ENCODE measurements around the gene NBEAL1.
"Not testable (repeated sequence)": the region's sequence is repeated elsewhere in the genome, so short reads cannot be mapped to it uniquely, and the experiment has no call there.

The NBEAL1 gene

DNA sequence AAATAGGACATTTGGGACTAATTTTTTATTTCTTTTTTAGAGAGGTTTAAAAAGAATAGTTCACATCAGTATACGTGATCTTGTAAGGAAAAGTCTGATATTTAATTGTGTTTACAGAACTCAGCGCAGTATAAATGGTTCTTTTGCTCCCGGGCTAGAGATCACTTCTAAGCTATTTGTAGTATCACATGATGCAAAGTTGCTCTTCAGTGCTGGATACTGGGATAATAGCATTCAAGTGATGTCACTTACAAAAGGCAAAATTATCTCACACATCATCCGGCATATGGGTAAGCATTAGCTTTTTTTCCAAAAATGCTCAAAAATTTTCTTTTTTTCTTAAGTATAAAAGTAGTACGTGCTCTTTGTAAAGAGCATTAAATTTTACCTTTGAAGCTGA is 186.8 kb downstream of the NBEAL1 start:
- in situ Hi-C loops (cut with HindIII; ENCODE audit: low sequenced_read_pairs): no loop called here

DNA sequence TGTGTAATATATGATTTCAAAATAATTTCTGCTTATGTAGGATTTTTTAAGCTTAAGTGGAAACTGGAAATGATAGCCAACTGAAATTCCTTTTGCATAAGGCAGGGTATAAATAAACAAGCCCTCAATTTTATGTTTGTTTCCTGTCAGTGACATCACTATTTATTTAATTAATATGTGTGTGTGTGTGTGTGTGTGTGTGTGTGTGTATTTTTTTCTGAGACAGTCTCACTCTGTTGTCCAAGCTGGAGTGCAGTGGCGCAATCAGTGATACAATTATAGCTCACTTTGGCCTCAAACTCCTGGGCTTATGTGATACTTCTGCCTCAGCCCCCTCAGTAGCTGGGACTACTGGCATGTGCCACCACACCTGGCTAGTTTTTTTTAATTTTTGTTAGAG is 194.9 kb downstream of the NBEAL1 start:
- in situ Hi-C loops (cut with HindIII; ENCODE audit: low sequenced_read_pairs): no loop called here

DNA sequence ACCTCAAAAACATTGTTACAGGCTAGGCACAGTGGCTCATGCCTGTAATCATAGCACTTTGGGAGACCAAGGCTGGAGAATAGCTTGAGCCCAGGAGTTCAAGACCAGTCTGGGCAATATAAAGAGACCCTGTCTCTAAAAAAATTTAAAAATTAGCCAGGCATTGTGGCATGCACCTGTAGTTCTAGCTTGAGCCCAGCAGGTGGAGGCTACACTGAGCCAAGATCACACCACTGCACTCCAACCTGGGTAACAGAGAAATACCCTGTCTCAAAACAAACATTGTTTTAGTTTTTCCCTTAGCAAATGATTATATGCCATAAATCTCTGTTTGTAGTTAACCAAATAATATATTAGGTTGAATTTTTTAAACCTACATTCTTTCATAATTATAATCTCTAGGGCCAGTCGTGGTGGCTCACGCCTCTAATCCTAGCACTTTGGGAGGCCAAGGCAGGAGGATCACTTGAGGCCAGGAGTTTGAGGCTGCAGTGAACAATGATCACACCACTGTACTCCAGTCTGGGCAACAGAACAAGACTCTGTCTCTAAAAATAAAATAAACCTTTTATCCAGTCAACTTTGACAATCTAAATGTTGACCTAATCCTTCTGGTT is 210.9 kb downstream of the NBEAL1 start:
- in situ Hi-C loops (cut with HindIII; ENCODE audit: low sequenced_read_pairs): no loop called here

DNA sequence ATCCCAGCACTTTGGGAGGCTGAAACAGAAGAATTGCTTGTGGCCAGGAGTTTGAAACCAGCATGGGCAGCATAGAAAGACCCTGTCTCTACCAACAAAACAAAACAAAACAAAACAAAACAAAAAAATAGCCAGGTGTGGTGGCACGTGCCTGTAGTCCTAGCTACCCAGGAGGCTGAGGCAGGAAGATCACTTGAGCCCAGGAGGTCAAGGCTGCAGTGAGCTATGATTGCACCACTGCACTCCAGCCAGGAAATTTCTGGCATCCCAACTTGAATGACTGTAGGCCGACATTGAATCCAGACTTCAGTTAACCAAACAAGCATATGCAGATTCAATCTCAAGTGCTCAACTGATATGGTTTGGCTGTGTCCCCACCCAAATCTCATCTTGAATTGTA is 215.0 kb downstream of the NBEAL1 start:
- in situ Hi-C loops (cut with HindIII; ENCODE audit: low sequenced_read_pairs): not testable (repeated sequence)

DNA sequence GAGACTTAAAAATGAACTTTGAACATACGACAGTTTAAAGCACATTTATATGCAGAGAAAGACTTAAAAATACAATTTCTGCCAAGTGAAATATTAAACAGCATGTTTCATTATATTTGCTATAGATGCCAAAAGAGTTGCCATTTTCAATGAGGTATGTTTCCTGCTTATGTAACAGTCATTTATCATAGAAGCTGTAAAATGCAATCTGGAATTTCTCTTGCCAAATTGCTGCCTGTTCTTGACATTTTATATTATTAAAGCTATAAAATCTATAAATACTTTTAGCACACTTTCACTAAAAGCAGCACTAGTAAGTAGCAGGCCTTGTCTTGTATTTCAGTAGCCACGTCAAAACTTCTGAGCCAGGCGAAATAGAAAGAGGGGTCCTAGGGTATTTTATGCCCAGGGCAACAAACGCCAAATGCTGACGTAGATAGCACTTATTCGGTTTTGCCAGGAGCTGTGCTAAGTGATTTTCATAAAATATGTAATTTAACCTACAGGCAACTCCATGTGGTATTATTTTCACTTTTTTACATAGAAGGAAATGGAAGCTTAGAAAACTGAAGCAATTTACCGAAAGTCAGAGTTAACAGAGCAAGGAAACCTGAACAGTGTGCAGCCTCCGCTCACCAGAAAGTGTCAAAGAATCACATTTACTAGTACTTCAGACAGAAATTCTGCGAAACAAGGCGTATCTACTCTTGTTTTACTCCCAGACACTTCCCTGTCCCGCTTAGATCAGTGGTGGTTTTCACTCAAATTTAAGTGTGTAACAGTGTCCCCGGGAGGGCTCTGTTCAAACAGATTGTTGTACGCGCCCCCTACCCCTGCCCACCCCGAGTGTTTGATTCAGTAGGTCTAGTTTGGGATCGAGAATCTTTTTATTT is 222.9 kb downstream of the NBEAL1 start:
- in situ Hi-C loops (cut with HindIII; ENCODE audit: low sequenced_read_pairs): no loop called here

DNA sequence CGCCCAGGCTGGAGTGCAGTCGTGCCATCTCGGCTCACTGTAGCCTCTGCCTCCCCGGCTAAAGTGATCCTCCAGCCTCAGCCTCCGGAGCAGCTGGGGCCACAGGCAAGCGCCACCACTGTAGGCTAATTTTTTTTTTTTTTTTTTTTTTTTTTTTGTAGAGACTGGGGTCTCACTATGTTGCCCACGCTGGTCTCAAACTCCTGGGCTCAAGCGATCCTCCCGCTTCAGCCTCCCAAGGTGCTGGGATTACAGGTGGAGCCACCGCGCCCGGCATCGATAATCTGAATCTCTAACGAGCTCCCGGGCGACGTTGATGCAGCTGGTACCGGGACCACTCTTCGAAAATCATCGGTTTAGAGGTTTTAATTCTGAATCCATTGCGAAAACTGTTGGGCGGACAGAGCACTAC is 223.6 kb downstream of the NBEAL1 start:
- in situ Hi-C loops (cut with HindIII; ENCODE audit: low sequenced_read_pairs): no loop called here

DNA sequence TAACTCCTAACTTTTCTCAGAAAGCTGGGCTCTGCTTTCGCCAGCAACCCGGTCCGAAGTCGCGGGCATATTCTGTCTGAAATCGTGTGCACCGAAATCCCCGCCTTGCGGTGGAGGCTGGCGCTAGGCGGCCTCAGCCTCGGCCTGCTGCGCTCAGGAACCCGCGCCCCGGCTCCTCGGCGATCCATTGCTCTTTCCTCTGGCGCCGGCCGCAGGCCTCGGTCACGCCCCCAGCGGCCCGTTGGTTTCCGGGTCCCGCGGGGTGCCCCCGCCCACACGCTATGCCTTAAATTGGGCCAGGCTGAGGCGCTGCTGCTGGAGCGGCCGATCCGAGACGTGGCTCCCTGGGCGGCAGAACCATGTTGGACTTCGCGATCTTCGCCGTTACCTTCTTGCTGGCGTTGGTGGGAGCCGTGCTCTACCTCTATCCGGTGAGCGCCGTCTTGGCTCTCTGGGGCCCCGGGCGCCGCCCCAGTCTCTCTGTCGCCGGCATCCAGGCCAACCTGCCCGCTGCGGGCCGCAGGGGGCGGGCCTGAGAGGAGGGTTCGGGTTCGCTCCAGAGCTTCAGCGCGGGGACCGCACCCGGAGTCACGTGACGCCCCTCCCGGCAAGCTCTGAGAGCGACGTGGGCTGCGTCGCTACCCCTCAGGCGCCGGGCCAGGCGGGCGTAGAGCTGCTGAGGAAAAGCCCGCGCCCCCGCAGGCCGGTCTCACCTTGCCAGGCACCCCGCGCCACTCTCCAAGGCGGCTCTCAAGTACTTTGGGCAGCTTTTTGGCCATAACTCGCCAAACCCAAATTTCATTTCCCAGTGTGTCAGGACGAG is 224.2 kb downstream of the NBEAL1 start, which contains the start of gene CYP20A1:
TSS of gene CYP20A1 (plus strand) at position 315 of the 823 bp plus-strand sequence. CDS start at position 360, 45 bp downstream.
- in situ Hi-C loops (cut with HindIII; ENCODE audit: low sequenced_read_pairs): no loop called here

DNA sequence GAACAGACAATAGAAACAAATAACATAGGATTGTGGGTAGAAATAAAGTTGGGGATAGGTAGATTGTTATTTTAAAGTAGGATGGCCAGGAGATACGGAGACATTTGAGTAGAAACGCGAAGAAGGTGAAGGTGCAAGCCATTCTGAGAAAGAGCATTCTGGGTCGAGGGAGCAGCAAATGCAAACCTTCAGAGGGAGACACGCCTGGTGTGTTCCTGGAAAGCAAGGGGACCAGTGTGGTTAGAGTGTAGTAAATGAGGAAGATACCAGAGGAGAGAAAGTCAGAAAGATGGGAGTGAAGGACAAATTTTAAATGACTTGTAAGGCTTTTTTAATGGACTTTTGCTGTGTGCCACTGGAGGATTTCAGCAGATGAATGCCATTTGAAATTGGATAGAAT is 225.8 kb downstream of the NBEAL1 start:
- in situ Hi-C loops (cut with HindIII; ENCODE audit: low sequenced_read_pairs): no loop called here

DNA sequence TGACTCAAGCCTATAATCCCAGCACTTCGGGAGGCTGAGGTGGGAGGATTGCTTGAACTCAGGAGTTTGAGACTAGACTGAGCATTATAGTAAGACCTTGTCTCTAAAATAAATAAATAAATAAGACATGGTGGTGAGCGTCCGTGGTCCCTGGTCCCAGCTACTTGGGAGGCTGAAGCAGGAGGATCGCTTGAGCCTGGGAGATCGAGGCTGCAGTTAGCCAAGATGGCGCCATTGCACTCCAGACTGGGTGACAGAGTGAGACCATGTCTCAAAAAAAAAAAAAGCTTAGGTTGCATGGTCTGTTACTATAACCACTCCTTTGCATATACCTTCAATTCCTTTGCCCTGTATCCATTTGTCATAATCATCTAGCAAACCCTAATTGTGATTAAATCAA is 227.8 kb downstream of the NBEAL1 start:
- in situ Hi-C loops (cut with HindIII; ENCODE audit: low sequenced_read_pairs): no loop called here

DNA sequence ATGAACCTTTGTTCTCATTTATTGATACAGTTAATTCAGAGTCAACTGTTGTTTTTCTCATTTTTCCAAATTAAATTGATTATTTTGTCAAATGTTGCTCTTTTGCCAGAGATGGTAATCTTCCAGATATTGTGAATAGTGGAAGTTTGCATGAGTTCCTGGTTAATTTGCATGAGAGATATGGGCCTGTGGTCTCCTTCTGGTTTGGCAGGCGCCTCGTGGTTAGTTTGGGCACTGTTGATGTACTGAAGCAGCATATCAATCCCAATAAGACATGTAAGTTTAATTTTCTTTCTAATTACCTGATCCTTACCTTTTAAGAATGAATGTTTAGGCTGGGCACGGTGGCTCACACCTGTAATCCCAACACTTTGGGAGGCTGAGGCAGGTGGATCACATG is 232.0 kb downstream of the NBEAL1 start:
- in situ Hi-C loops (cut with HindIII; ENCODE audit: low sequenced_read_pairs): no loop called here

DNA sequence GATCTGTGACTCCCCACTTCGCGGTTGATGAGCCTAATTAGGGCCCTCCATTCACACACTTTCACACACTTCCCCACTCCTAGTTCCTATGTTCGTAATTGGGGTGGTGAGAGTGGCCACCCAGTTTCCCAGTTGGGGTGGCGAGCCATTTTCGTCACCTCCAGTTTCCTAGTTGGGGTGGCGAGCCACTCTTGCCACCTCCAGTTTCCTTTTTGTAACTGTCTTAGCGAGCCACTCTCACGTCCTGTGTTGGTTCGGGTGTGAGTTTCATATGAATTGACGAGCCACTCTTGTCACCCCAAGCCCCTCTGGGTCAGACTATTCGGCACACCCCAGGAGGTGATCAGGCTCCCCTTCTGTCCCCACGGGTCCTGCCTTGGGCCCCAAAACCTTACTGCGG is 238.1 kb downstream of the NBEAL1 start:
- in situ Hi-C loops (cut with HindIII; ENCODE audit: low sequenced_read_pairs): no loop called here

DNA sequence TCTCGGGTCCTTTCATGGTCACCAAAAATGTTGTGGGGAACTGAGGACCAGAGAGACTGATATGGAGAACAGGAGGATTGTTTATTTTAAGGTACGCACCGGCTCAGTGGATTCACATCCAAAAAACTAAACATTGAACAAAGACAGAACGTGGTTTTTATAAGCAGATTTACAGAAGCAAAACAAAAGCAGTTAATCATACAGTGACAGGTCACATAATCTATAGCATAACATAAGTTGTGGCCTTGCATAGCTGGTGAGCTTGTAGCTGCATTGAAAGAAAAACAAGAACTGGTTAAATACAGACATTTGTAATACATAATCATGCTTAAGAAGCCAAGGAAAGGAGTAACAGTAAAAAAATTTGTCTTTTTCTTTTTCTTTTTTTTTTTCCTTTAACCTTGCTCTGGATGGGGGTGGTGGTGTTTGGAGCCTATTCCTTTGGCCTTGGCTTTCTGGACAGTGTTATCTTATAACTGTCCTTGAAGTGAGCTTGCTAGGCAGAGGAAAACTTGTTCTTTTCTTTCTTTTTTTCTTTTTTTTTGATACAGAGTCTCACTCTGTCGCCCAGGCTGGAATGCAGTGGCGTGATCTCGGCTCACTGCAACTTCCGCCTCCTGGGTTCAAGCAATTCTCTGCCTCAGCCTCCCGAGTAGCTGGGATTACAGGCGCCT is 238.9 kb downstream of the NBEAL1 start:
- in situ Hi-C loops (cut with HindIII; ENCODE audit: low sequenced_read_pairs): not testable (repeated sequence)

DNA sequence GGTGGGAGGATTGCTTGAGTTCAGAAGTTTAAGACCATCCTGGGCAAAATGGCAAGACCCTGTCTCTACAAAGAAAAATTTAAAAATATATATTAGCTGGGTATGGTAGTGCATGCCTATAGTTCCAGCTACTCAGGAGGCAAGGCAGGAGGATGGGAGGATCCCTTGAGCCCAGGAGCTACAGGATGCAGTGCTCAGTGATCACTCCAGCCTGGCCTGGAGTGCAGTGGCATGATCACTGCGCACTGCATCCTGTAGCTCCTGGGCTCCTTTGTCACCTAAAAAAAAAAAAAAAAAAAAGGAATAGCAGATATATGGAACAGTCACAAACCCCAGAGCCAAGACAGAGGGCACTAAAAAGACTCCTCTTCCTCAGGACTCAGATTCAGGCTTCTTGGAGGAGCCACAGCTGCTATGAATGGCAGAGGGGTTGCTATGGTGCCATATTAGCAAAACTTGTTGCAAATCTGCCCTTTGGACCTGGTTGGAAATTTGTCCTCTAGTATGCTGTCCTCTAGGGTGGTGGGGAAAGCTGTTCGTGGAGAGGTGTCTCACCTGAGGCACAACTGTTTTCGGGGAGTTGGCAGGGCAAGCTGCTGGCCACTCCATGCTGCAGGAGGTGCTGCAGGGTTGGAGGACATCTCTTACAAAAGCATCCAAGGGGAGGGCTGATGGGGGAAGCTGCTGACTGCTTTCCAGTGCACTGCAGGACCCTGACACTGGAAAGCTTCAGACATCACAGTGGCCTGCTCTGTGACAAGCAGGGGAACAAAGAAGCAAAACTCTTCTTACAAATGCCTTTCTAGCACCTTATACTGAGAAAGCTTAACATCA is 246.9 kb downstream of the NBEAL1 start:
- in situ Hi-C loops (cut with HindIII; ENCODE audit: low sequenced_read_pairs): no loop called here
